OCI-LY3 (cell line): Measurements from ENCODE around the gene APBB2.

ENCODE experiments used
- EZH2phosphoT487 ChIP-seq: fragments of 200-600 bp; shearing (Covaris generic); IDR thresholded peaks from 2 replicates; pipeline ENCODE4 v1.6.1; 2018; ENCODE audit warnings: antibody characterized with exemption, mixed run types, low read depth
- TF ChIP-seq, protein P1 (sequence below): fragments of 200-600, 300-600 bp; sonication (generic); IDR thresholded peaks from 2 replicates; pipeline ENCODE4 v1.5.1; 2014; ENCODE audit warnings: antibody characterized with exemption, low read length, low read depth

DNA sequence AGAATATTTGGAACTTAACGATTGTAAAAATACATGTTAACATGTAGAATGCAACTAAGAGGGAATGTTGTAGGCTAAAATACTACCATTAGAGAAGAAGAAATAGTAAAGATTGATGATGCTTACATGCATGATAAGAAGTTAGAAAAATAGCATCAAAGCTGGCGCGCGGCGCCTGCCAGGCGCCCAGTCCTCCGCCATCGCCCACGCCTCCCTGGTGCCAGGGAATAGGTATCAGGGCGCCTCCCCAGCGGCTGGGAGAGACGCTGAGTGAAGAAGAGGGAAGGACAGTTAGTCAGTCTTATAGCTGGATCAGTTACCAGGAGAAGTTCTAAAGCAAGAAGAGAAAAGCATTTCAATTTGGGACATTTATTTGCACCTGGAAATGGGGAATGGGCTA, 428.6 kb downstream of the APBB2 start:
- TF ChIP-seq, protein P1, sequence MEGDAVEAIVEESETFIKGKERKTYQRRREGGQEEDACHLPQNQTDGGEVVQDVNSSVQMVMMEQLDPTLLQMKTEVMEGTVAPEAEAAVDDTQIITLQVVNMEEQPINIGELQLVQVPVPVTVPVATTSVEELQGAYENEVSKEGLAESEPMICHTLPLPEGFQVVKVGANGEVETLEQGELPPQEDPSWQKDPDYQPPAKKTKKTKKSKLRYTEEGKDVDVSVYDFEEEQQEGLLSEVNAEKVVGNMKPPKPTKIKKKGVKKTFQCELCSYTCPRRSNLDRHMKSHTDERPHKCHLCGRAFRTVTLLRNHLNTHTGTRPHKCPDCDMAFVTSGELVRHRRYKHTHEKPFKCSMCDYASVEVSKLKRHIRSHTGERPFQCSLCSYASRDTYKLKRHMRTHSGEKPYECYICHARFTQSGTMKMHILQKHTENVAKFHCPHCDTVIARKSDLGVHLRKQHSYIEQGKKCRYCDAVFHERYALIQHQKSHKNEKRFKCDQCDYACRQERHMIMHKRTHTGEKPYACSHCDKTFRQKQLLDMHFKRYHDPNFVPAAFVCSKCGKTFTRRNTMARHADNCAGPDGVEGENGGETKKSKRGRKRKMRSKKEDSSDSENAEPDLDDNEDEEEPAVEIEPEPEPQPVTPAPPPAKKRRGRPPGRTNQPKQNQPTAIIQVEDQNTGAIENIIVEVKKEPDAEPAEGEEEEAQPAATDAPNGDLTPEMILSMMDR = no peak
- no peak for TF ChIP-seq EZH2phosphoT487
